IPS-15b (cell line): ENCODE results near the gene FZD7.

ENCODE experiments used
- H3K27me3 ChIP-seq: one replicate; pipeline ENCODE4 v1.6.1; 2013; ENCODE audit warnings: low read length; ENCODE audit not compliant: control insufficient read depth, insufficient read depth
- H3K36me3 ChIP-seq: one replicate; pipeline ENCODE4 v1.6.1; 2013; ENCODE audit warnings: low read length; ENCODE audit not compliant: control insufficient read depth, insufficient read depth
- H3K4me1 ChIP-seq: one replicate; pipeline ENCODE4 v1.6.1; 2013; ENCODE audit warnings: mild to moderate bottlenecking, low read length; ENCODE audit not compliant: control insufficient read depth, insufficient read depth
- H3K4me3 ChIP-seq: one replicate; pipeline ENCODE4 v1.5.1; 2013; ENCODE audit warnings: low read depth, low read length
- H3K9ac ChIP-seq: one replicate; pipeline ENCODE4 v1.6.1; 2013; ENCODE audit warnings: low read depth, mild to moderate bottlenecking, low read length
- H3K9me3 ChIP-seq: one replicate; pipeline ENCODE4 v1.6.1; 2013; ENCODE audit warnings: mild to moderate bottlenecking, low read length; ENCODE audit not compliant: control insufficient read depth, insufficient read depth

Gene FZD7

DNA sequence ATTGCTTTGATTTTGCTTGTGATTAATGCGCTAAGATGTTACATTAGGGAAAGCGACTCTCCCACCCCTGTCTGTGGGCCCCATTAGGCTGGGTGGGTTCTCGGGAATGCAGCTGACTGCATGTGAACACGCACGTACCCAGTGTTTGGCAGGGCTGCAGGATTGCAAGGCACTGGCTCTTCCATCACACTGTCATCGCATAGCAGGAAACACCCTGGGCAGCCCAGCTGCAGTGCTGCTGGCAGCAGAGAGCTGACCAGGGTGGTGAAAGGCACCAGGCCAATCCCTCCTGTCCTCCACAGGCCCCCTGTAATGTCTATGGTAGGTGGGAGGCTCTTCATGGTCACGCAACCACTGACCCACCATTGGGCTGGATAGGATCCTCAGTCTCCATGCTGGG is 34.4 kb upstream of the FZD7 start:
- no peak overlapping the region for H3K9ac ChIP-seq
- peaks cover 19% of the 10 kb centered on the region for H3K4me1 ChIP-seq
- no peaks in the 10 kb centered on the region for H3K36me3 ChIP-seq
- H3K4me3 ChIP-seq = no peak overlapping the region
- no peaks in the 10 kb centered on the region for H3K27me3 ChIP-seq
- H3K9me3 ChIP-seq = no peaks in the 10 kb centered on the region

DNA sequence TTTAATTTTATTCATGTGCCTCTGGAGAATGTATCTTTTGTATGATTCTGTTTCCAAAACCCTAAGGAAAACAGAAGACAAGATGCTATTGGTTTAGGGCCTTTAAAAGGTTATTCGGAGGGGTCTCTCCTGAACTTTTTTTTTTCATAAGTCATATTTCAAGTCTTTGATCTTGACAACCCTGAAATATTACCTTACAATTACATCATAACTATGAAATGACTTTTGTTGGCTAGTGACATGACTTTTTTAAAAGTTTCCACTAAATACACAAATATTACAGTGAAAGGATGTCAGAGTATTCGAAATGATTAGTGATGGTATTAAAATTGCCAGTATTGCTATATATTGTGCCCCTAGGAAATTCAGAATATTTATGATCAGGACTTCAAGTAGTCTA is 31.8 kb upstream of the FZD7 start:
- H3K36me3 ChIP-seq = no peaks in the 10 kb centered on the region
- H3K9me3 ChIP-seq = no peaks in the 10 kb centered on the region
- H3K4me3 ChIP-seq = no peak overlapping the region
- H3K27me3 ChIP-seq = no peaks in the 10 kb centered on the region
- peaks cover 6% of the 10 kb centered on the region for H3K4me1 ChIP-seq
- H3K9ac ChIP-seq = no peak overlapping the region

DNA sequence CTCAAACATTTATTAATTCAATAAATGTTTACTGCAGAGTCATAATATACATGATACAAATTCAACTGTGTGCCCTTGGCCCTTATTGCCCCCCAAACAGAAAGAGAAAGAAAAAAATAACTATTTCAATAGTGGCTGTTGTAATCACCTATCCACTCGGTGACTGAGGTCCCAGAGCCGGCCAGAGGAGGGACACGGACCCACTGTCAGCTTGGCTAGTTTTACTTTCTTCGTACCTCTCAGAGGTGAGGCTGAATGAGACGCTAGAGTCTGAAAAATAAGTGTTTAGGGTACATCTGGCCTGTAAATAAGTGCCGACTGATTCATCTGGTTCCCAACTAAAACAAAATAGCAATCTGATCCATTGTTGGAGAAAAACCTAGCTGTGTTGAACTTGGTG is 31.3 kb upstream of the FZD7 start:
- H3K4me1 ChIP-seq = peaks cover 4% of the 10 kb centered on the region
- H3K9ac ChIP-seq = no peak overlapping the region
- H3K27me3 ChIP-seq = no peaks in the 10 kb centered on the region
- H3K9me3 ChIP-seq = no peaks in the 10 kb centered on the region
- no peak overlapping the region for H3K4me3 ChIP-seq
- H3K36me3 ChIP-seq = no peaks in the 10 kb centered on the region

DNA sequence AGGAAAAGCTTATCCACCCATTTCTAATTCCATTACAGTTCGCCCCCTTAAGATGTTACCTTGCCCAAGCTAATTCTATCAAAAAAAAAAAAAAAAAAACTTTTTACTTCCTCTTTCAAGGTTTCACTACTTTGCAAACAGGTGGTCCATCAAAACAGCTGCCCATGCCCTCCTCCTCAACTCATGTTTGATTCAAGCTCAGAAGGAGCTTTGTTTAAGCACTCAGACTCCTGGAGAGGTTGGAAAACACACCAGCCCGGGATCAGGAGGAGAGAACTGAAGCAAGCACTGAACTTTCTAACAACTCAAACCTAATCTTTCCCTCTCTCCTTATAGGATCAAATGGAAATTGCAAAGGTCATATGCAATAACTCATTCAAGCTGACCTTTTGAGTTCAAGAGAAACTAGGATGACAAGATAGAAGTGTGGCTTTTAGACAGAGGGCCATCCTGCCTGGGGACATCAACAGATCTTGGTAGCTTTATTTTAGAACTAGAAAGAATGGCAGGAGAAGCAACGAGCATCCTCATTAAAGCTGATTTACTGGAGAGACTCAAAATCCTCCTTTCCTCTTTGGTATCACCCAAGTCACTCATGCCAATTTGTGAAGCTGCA is 28.3 kb upstream of the FZD7 start:
- H3K27me3 ChIP-seq = no peaks in the 10 kb centered on the region
- H3K4me1 ChIP-seq = peaks cover 4% of the 10 kb centered on the region
- H3K9ac ChIP-seq = no peak overlapping the region
- no peak overlapping the region for H3K4me3 ChIP-seq
- no peaks in the 10 kb centered on the region for H3K9me3 ChIP-seq
- no peaks in the 10 kb centered on the region for H3K36me3 ChIP-seq

- H3K4me3 ChIP-seq = no peak overlapping the region
- peaks cover 4% of the 10 kb centered on the region for H3K4me1 ChIP-seq
- H3K27me3 ChIP-seq = no peaks in the 10 kb centered on the region
- H3K9ac ChIP-seq = no peak overlapping the region
- no peaks in the 10 kb centered on the region for H3K36me3 ChIP-seq
- H3K9me3 ChIP-seq = no peaks in the 10 kb centered on the region
These were observed 27.4 kb upstream of the FZD7 start for GRCh38 chr2:202006301-202006700.

- no peaks in the 10 kb centered on the region for H3K36me3 ChIP-seq
- no peak overlapping the region for H3K9ac ChIP-seq
- peaks cover 4% of the 10 kb centered on the region for H3K4me1 ChIP-seq
- no peaks in the 10 kb centered on the region for H3K9me3 ChIP-seq
- H3K27me3 ChIP-seq = no peaks in the 10 kb centered on the region
- no peak overlapping the region for H3K4me3 ChIP-seq
These were observed 26.4 kb upstream of the FZD7 start for GRCh38 chr2:202007015-202007982.

GRCh38 chr2:202007983-202008354 is 25.7 kb upstream of the FZD7 start:
- Histone ChIP-seq H3K4me3 (no peak overlapping the region), H3K36me3 (no peaks in the 10 kb centered on the region), H3K9me3 (no peaks in the 10 kb centered on the region), H3K27me3 (no peaks in the 10 kb centered on the region), H3K9ac (no peak overlapping the region), H3K4me1 (peaks cover 4% of the 10 kb centered on the region)

DNA sequence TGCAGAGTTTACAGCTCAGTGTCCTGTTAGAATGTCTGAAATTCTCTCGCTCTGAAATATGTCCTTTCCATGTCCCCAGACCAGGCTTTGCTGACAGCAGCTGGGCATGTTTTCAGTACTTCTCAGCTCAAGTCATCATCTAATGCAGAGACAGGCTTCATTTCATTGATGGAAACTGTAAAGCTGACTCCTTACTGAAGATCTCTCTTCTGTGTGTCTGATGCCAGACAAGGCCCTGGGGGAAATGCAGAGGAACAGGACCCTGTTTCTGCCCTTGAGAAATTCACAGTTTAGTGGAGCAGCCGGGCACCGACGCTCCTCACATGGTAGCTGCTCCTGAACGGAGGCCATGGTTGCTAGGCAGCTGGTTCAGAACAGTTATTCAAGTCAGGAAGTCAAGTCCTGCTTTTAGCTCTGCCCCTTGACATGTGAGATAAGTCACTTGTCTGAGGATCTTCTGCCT is 24.6 kb upstream of the FZD7 start:
- no peaks in the 10 kb centered on the region for H3K9me3 ChIP-seq
- H3K36me3 ChIP-seq = no peaks in the 10 kb centered on the region
- no peak overlapping the region for H3K4me3 ChIP-seq
- no peak overlapping the region for H3K9ac ChIP-seq
- no peaks in the 10 kb centered on the region for H3K27me3 ChIP-seq
- H3K4me1 ChIP-seq = peaks cover 4% of the 10 kb centered on the region

DNA sequence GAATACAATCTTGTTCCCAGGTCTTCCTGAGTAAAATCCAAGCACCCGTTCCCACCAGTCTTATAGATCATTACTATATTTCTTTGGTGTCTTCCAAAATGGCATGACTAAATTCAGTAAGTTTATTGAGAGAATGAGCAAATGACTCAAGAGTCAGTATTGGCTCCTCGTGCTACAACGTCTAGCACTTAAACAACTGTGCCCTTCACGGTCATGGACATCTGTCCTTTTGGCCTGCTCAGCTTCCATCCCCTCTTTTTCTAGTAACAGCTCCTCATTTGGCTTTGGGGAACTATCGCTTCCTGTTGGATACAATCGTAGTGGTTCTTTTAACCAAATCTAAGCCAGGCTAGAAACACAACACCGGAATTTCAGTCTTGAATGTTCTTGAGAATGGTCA is 24.1 kb upstream of the FZD7 start:
- H3K9ac ChIP-seq = no peak overlapping the region
- no peak overlapping the region for H3K4me3 ChIP-seq
- peaks cover 4% of the 10 kb centered on the region for H3K4me1 ChIP-seq
- no peaks in the 10 kb centered on the region for H3K27me3 ChIP-seq
- no peaks in the 10 kb centered on the region for H3K9me3 ChIP-seq
- H3K36me3 ChIP-seq = no peaks in the 10 kb centered on the region

DNA sequence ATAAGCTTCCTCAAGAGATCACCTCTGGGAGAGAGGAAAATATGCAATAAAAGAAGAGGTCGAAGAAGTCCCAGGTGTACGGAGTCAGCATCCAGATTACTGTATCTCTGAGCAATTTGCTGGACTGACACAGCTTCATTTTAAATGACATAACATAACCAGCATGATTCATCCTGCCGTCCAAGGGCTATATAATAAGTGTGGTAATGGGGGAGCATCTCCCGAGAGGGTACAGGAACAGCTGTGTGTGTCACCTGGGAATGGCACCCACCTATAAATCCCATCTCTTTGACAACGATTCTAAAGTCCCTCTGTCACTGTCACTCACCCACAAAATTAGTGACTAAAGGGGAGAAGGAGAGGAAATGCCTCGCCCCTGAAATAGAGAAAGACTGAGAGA is 19.3 kb upstream of the FZD7 start:
- H3K27me3 ChIP-seq = no peaks in the 10 kb centered on the region
- no peaks in the 10 kb centered on the region for H3K36me3 ChIP-seq
- no peaks in the 10 kb centered on the region for H3K9me3 ChIP-seq
- H3K9ac ChIP-seq = no peak overlapping the region
- no peak overlapping the region for H3K4me3 ChIP-seq
- no peaks in the 10 kb centered on the region for H3K4me1 ChIP-seq

DNA sequence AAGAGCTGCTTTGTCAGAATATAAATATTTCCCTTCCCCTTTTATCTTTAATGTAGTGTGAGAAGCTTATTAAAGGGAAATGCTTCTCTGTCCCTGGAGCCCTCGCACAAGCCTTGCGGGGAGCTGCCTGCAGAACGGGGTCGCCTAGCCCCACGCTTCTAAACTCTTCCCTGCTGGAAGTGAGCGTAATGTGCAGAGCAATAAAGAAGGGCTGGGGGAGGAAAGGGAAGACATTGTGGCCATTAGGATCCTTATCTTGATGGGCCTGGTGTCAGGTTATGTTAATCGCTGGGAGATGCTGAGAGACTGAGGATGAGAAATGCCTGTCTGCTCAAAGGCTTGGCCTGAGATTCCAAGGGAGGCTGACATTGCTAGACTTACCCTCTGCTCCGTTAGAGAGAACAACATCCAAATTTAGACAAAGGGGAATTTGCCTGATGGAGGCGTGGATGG is 18.9 kb upstream of the FZD7 start:
- Histone ChIP-seq H3K36me3 (no peaks in the 10 kb centered on the region), H3K9ac (no peak overlapping the region), H3K9me3 (no peaks in the 10 kb centered on the region), H3K4me3 (no peak overlapping the region), H3K27me3 (no peaks in the 10 kb centered on the region), H3K4me1 (no peaks in the 10 kb centered on the region)

- no peaks in the 10 kb centered on the region for H3K9me3 ChIP-seq
- no peaks in the 10 kb centered on the region for H3K36me3 ChIP-seq
- H3K4me3 ChIP-seq = no peak overlapping the region
- peaks cover 6% of the 10 kb centered on the region for H3K4me1 ChIP-seq
- no peak overlapping the region for H3K9ac ChIP-seq
- H3K27me3 ChIP-seq = no peaks in the 10 kb centered on the region
These were observed 18.2 kb upstream of the FZD7 start for GRCh38 chr2:202015471-202015870.
